Forelimb muscle (tissue), 1 donor: ENCODE measurements around the gene RFX5. TPM values are rescaled to one million over a fixed set of nuclear protein-coding genes. Genes with fewer than 3 reads are reported as not detected.
"Not testable (repeated sequence)": the region's sequence is repeated elsewhere in the genome, so short reads cannot be mapped to it uniquely, and the experiment has no call there.

Source experiments
- DNase-seq: peaks from one replicate; pipeline ENCODE4 v3.0.0-alpha.2; 2013; ENCODE audit warnings: low read depth
- polyA plus RNA-seq: library from polyadenylated mRNA; unstranded; fragments of 120-200 nt; gene quantifications from one replicate; pipeline ENCODE4 v1.2.1, GENCODE V29; 2013; ENCODE audit not compliant: insufficient read length

RFX5 gene
- 23.0 TPM for polyA plus RNA-seq

DNA sequence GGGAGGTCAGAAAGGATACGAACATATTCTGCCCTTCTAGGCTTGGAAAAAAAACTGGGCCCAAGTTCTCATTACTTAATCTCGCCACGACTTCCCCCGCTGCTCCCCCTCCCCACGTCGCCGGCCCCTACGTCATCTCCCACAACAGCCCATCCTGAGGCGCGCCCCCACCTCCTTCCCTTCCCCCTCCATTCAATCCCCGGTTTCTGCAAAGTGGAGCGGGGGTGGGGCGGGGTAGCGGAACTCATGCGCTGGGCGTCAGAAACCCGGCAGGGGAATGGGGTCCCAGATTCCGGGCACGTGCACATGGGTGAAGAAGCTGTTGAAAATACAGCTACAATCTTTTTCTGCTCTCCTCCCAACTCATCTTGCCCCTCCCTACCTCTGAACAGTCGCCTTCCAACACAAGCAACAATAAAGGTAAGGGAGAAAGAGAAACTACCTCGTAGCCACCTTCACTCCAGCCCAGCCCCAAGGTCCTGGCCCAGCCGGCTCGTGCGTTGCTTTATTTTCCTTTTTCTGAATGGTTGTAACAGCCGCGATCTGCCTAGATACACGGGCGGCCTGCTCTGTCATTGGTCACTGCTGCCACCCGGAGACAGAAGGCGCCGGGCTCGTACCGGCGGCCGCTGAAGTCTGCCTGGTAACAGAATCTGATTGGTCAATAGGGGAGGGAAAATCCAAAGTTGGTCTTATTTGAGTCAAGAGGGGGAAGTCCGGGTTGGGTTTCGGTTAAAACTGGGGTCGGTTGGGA, at the start of gene RFX5:
Gene RFX5 (minus strand): TSS at position 484 of the 754 bp plus-strand sequence. CDS start 932 bp downstream, outside the sequence.
- DNase-seq: peak; percentile 95

- DNase-seq: not testable (repeated sequence)
These were observed 49.2 kb upstream of the RFX5 start for GRCh38 chr1:151396265-151396664.

DNA sequence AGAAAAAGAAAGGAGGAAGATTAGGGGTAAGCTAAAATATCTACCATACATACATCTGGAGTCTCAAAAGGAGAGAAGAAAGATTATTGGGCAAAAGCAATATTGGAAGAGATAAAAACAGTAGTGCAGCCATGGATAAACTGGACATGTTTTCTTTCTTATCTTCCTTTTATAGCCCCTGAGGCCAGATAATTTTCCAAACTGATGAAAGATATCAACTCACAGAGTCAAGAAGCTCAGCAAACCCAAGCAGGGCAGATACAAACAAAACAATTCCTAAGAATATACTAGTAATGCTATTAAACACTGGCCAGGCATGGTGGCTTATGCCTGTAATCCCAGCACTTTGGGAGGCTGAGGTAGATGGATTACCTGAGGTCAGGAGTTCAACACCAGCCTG, 46.5 kb upstream of the RFX5 start:
- no peak for DNase-seq

DNA sequence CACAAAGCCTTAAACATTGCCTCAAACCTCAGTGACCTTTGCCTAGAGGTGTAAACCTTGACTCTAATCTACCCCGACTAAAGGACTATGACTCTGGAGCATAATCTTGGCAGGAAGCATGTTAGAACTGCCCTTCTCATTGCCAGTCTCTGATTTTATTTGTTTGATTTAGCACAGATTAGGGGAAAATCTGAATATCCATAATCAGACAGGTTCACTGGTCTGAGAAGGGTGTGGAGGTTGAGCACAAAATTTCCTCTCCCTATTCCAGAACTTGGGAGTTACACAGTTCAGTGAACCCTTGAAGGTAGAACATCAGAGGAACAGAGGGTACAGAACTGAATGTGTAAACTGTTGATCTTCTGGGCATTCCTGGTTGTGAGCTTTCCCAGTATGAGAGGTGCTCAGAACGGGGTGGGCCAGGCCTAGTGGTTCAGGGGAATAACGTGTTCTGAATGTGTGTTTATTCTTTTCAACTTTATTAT, 44.1 kb upstream of the RFX5 start:
- no peak for DNase-seq

GRCh38 chr1:151390221-151391078, 43.4 kb upstream of the RFX5 start:
- DNase-seq: not testable (repeated sequence)

- DNase-seq: no peak
These were observed 39.0 kb upstream of the RFX5 start for GRCh38 chr1:151386002-151386401.

DNA sequence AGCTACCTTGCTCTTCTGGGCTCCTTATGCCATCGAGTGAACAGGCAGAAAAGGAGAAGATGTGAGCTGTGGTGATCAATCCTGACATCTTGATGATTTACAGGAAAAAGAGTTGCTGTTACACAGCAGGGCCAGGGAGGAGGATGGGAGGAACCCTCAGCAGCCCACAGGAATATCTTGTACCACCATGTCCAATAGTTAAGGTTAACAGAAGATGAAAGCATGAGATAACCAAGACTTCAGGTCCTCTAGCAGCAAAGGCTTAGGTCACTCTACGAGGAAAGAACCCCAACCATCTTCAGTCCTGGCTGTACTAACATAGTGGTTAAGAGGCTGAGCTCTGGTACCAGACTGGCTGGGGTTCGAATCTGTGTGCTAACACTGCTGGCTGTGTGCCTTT, 37.5 kb upstream of the RFX5 start:
- no peak for DNase-seq

- DNase-seq: no peak
These were observed 30.3 kb upstream of the RFX5 start for GRCh38 chr1:151377150-151377884.

- no peak for DNase-seq
These were observed 26.1 kb upstream of the RFX5 start for GRCh38 chr1:151373196-151373595.

- no peak for DNase-seq
These were observed 25.2 kb upstream of the RFX5 start, which contains the start of gene SELENBP1 for GRCh38 chr1:151372058-151372934. SELENBP1 (minus strand) TSS chr1:151372705; CDS start chr1:151372641, 64 bp downstream.

DNA sequence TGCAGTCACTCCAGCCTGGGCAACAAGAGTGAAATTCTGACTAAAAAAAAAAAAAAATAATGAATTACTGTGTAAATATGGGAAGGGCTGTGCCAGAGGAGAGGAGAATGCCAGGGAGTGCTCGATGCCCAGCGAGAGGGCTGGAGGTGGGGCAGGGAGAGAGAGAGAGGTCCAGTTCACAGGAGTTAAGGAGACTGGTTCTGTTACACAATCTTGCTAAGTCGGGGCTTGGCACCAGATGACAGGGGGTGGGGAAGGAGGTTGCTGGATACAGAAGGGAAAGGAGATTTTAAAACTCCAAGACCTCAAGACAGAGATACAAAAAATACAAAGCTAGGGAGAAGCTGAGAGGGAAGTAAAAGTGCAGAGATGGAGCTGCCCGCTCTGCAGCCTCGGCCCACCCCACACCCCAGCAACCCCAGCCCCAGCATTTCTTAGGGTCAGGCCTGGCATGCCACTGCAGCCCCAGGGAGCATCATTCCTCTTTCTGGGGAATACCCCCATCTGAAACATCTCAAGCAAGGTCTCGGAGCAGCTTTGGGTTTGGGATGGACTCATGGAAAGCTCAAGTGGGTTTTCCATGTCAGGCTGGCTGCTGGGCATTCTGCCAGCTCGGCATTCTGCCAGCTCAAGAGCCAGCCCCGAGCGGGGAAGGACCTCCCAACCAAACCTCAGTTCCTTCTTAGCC, 24.5 kb upstream of the RFX5 start:
- DNase-seq: no peak

DNA sequence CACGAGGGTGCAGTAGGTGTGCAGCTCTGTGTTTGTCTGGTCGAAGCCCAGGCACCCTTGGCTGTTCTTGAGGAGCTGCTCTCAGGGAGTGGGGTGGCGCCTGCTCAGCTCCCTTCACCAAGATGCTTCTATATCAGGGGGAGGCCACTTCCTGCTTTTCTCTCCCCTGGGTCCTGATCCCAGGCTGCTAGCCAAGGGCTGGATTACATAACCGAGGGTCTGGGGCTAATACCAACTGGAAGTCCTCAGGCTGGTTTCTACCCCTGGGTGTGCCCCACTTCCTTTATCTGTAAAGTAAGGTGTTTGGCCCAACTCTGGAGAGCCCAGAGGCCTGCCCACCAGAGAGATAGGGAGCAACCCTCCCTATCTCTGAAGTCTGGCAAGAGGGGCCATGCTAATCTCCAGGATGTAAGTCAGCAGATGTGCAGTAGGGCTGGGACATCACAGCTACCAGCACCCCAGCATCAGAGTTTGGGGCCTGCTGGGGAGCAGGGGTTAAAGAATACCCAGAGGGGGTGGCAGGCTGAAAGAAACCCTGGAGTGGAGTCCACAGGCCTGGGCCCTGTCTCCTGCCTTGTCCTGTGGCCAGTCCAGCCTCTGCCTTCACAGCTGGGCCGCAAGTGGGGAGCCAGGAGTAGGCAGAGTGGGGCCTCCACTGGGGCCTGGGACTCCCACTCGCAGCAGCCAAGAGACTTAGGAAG, 23.3 kb upstream of the RFX5 start:
- DNase-seq: no peak

DNA sequence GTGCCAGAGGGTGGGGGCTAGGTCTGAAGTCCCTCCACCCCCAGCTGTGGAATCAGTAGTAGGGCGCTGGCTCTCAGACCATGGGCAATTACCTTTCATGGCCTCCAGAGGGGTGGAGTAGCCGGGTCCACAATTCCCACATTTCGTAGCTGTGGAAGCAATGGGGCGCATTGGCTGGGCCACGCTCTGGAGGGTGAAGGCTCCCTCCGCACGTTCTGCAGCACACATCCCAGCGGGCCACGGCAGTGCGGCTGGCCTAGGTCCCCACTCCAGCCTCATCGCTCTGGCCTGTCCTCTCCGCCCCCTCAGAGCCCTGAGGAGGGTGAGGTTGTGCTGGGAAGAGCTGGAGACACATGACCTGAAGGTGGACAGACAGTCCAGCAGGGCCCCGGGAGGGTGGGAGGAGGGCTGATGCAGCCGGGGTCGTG, 22.6 kb upstream of the RFX5 start:
- no peak for DNase-seq

DNA sequence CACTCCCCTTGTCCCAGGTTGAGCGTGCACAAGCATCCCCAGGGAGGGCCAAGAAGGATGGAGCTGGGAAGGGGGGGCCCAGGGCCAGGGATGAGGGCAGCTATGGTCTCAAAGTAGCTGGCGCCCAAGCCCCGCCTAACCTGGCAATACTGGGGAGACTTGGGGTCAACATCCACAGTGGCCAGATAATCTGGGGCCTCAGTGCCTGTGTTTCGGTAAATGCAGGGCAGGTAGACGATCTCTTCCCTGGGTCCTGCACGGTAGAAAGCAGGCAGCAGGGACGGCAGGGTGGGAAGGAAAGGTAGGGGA, 22.2 kb upstream of the RFX5 start:
- DNase-seq: no peak

GRCh38 chr1:151368393-151369301, 21.6 kb upstream of the RFX5 start:
- no peak for DNase-seq

DNA sequence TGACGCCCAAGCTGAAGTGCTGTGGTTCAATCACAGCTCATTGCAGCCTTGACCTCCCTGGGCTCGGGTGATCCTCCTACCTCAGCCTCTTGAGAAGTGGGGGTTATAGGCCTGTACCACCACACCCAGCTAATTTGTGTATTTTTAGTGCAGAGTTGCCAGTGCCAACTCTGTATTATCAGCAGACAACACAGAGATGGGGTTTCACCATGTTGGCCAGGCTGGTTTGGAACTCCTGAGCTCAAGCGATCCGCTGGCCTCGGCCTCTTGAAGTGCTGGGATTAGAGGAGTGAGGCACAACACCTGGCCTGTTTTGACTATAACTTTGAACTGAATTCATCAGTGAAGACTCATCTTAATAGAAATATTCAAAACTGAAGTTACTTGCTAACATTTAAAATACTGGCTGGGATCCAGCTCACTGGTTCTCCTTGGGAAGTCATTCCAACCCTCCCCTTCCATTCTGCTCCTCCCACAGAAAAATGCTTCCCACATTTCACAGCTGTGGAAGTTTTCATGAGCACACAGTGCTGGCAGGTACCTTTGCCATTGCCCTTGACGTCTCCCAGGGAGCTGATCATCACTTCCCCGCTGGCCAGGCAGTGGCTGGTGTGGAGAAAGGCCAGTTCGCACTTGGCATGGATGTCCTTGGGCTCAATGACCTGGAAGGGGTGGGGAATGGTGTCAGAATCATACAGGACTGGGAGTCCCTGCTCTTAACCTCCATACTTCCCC, 20.8 kb upstream of the RFX5 start:
- no peak for DNase-seq

GRCh38 chr1:151364996-151365395, 17.9 kb upstream of the RFX5 start:
- DNase-seq: no peak
